Thyroid gland (tissue), 4 donors: ENCODE data around the gene WSB2. TPM values are rescaled to one million over a fixed set of nuclear protein-coding genes. Genes with fewer than 3 reads are reported as not detected.

Source experiments
- DNase-seq, 2 donors: peaks; one replicate each; pipeline ENCODE4 v3.0.0-alpha.2; 2019
- H3K27ac ChIP-seq, 3 donors: fragments of 200-600 bp; sonication (generic); 1 replicate in 2 of 3; 2 replicates in 1 of 3; pipeline ENCODE4 v1.5.1; 2016 to 2019; ENCODE audit warnings: mild to moderate bottlenecking in 1 of 3, moderate library complexity in 1 of 3
- H3K27me3 ChIP-seq: fragments of 200-600 bp; sonication (generic); one replicate; pipeline ENCODE4 v1.5.1; 2019
- H3K36me3 ChIP-seq, 2 donors: fragments of 200-600 bp; sonication (generic); one replicate each; pipeline ENCODE4 v1.5.1; 2016 to 2019
- H3K4me1 ChIP-seq, 2 donors: fragments of 200-600 bp; sonication (generic); one replicate each; pipeline ENCODE4 v1.5.1; 2017 to 2019
- H3K4me3 ChIP-seq, 3 donors: fragments of 200-600 bp; sonication (generic); replicated peaks in 1 of 3; 1 replicate in 2 of 3; 2 replicates in 1 of 3; pipeline ENCODE4 v1.5.1; 2016; ENCODE audit warnings: mild to moderate bottlenecking in 1 of 3
- H3K9me3 ChIP-seq: fragments of 200-600 bp; sonication (generic); one replicate; pipeline ENCODE4 v1.5.1; 2017
- CTCF ChIP-seq, 6 experiments: fragments of 200-600 bp in 3 of 6; fragments of 450-650 bp in 3 of 6; sonication (generic) in 3 of 6; IDR thresholded peaks; one replicate each; pipeline ENCODE4 v1.5.1; 2016 to 2019; ENCODE audit warnings: antibody characterized with exemption in 6 of 6, mild to moderate bottlenecking in 2 of 6, inconsistent platforms in 1 of 6, moderate library complexity in 1 of 6
- POLR2A ChIP-seq, 2 donors: fragments of 450-650 bp; IDR thresholded peaks; one replicate each; pipeline ENCODE4 v1.6.1; 2017; ENCODE audit warnings: antibody characterized with exemption in 2 of 2, mild to moderate bottlenecking in 2 of 2, moderate library complexity in 1 of 2
- WGBS, 2 donors: methylation state at CpG; one replicate each; pipeline ENCODE4 v1.1.5; 2017; 5-methylcytosine and 5-hydroxymethylcytosine counted together
- intact Hi-C: fragments of 100-400 bp; cut with DNase I; formaldehyde crosslinking; loops from one replicate; pipeline ENCODE4 v1.15.1; 2023
- total RNA-seq, 4 donors: library from RNA; depleted of rRNA; stranded (reverse); fragments of >200 nt; gene quantifications; one replicate each; pipeline ENCODE4 v1.2.3, GENCODE V29; 2016

The WSB2 gene
- total RNA-seq, 4 donors from 2014 or later, result 64.6 to 97.0 (median 86.0) TPM

- 92 to 93% methylated on average over 10 of the region's 10 CpGs for WGBS, 2 donors
- intact Hi-C loops, result no loop called here
- H3K27ac ChIP-seq, result peak overlapping the region in 2 of 3 donors; percentile 78 to 80
- H3K9me3 ChIP-seq, result no peaks in the 10 kb centered on the region
- DNase-seq, result no peak
- H3K27me3 ChIP-seq, result no peaks in the 10 kb centered on the region
- H3K36me3 ChIP-seq, result peaks cover 13 to 25% of the 10 kb centered on the region in 2 donors
- no peak for TF ChIP-seq POLR2A (IDR thresholded peaks at IDR 0.05)
- no peak for TF ChIP-seq CTCF (IDR thresholded peaks at IDR 0.05)
- peaks cover 26 to 56% of the 10 kb centered on the region in 2 donors for H3K4me1 ChIP-seq
- H3K4me3 ChIP-seq, result no peak overlapping the region
Measured at GRCh38 chr12:118053071-118053985, 7.7 kb downstream of the WSB2 start.

GRCh38 chr12:118052324-118053070 lies 8.5 kb downstream of the WSB2 start:
- no peaks in the 10 kb centered on the region for H3K9me3 ChIP-seq
- no peaks in the 10 kb centered on the region for H3K27me3 ChIP-seq
- TF ChIP-seq CTCF (IDR thresholded peaks at IDR 0.05) (no peak), POLR2A (IDR thresholded peaks at IDR 0.05) (peak in 1 of 2 donors; percentile 15)
- intact Hi-C loops, result no loop called here
- DNase-seq, result peak; percentile 81 to 88
- no peak overlapping the region for H3K4me3 ChIP-seq
- H3K36me3 ChIP-seq, result peaks cover 14 to 30% of the 10 kb centered on the region in 2 donors
- H3K27ac ChIP-seq, result peak overlapping the region; percentile 13 to 80 (median 78)
- WGBS, 2 donors, result 56 to 76% methylated on average over 14 of the region's 14 CpGs
- H3K4me1 ChIP-seq, result peaks cover 26 to 56% of the 10 kb centered on the region in 2 donors

GRCh38 chr12:118050972-118051910 lies 9.7 kb downstream of the WSB2 start:
- DNase-seq, result no peak
- Histone ChIP-seq H3K9me3 (no peaks in the 10 kb centered on the region), H3K27me3 (no peaks in the 10 kb centered on the region), H3K4me3 (no peak overlapping the region), H3K27ac (peak overlapping the region in 2 of 3 donors; percentile 78 to 80), H3K36me3 (peaks cover 14 to 30% of the 10 kb centered on the region in 2 donors), H3K4me1 (peaks cover 20 to 52% of the 10 kb centered on the region in 2 donors)
- intact Hi-C loops, result no loop called here
- WGBS, 2 donors, result 89 to 95% methylated on average over 12 of the region's 12 CpGs
- TF ChIP-seq POLR2A (IDR thresholded peaks at IDR 0.05), result no peak
- TF ChIP-seq CTCF (IDR thresholded peaks at IDR 0.05), result no peak

GRCh38 chr12:118046430-118046829 lies 14.5 kb downstream of the WSB2 start:
- intact Hi-C loops, result no loop called here
- H3K36me3 ChIP-seq, result peaks cover 31 to 52% of the 10 kb centered on the region in 2 donors

More at GRCh38 chr12:118046430-118046829, 14.5 kb downstream of the WSB2 start:
- DNase-seq, result peak; percentile 77 to 79
- Histone ChIP-seq H3K27ac (peak overlapping the region in 2 of 3 donors; percentile 18 to 66), H3K9me3 (no peaks in the 10 kb centered on the region), H3K27me3 (no peaks in the 10 kb centered on the region), H3K4me3 (no peak overlapping the region), H3K4me1 (peaks cover 0 to 8% of the 10 kb centered on the region in 2 donors)
- TF ChIP-seq POLR2A (IDR thresholded peaks at IDR 0.05) (no peak), CTCF (IDR thresholded peaks at IDR 0.05) (no peak)
- WGBS, 2 donors, result 55 to 59% methylated on average over 4 of the region's 4 CpGs
